ELF-1 (cell line): ENCODE results near the gene RAP2B.
"Not testable (repeated sequence)": the region's sequence is repeated elsewhere in the genome, so short reads cannot be mapped to it uniquely, and the experiment has no call there.

Experiments used
- DNase-seq: peaks from one replicate; pipeline ENCODE4 v3.0.0-alpha.2; 2016; ENCODE audit warnings: low read depth, low spot score

RAP2B gene

DNA sequence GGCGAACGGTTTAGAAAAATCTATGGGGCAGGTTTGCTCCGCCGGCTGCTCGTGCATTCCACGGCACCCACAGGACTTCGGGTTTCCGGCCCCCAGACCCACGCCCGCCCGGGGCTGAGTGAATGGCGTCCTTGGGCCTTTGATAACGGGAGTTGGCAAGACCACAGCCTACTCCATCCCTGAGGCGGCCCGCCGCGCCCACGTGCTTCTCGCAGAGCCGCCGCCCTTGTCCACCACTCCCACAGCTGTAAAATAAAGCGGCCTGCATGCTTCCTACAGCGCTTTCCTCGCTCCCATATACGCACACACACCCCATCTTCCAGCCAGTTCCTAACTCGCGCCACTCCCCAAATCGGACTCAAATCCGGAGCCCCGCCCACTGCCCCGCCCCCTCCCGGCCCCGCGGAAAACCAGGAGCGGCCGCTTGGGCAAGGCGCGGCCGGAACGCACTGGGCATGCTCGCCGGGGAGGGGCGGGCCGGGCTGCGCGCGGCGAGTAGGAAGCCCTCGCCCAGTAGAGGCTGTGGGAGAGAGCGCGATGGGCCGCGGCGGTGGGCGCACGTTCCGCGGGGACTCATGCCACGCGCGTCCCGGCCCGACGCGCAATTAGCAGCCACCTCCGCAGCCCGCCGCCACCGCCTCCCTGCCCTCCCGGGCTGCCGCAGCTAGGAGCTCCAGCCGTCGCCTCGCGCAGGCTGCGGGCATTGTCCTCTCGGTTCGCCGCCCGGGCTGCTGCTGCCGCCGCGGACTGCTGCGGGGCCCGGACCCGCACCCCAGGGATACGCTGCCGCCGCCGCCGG is at the start of gene RAP2B:
RAP2B (plus strand) TSS at position 513 of the 799 bp plus-strand sequence. CDS start 468 bp downstream, outside the sequence.
- peak; percentile 90 for DNase-seq

DNA sequence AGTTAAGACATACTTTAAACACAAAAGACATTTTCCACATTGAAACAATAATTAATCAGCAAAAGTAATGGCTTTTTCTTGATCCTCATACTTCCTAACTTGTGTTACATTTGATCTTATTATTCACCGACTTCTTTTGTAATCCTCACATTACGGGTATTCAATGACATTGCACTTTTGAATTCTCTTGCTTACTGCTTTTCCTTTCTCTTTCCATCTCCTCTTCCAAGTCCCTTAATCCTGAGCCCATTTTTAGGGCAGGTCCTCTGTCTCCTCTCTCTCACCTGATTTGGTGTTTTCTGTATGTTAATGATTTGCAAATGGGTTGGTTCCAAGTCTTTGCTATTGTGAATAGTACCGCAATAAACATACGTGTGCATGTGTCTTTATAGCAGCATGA is 48.5 kb upstream of the RAP2B start:
- no peak for DNase-seq

DNA sequence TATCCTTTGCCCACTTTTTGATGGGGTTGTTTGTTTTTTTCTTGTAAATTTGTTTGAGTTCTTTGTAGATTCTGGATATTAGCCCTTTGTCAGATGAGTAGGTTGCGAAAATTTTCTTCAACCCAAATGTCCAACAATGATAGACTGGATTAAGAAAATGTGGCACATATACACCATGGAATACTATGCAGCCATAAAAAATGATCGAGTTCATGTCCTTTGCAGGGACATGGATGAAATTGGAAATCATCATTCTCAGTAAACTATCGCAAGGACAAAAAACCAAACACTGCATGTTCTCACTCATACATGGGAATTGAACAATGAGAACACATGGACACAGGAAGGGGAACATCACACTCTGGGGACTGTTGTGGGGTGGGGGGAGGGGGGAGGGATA is 47.8 kb upstream of the RAP2B start:
- not testable (repeated sequence) for DNase-seq

DNA sequence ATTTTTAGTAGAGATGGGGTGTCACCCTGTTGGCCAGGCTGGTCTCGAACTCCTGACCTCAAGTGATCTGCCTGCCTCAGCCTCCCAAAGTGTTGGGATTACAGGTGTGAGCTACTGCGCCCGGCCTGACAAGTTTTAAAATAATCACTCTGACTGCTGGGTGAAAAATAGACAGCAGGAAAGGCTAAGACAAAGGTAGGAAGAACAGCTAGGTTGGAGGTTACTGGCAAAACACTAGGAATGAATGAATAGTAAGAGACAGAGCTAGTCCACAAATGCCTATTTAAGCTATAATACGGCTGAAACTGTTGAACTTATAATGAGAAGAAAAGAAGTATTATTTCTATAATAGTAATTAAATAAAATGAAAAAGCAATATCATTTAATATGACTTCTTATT is 46.7 kb upstream of the RAP2B start:
- DNase-seq: no peak

DNA sequence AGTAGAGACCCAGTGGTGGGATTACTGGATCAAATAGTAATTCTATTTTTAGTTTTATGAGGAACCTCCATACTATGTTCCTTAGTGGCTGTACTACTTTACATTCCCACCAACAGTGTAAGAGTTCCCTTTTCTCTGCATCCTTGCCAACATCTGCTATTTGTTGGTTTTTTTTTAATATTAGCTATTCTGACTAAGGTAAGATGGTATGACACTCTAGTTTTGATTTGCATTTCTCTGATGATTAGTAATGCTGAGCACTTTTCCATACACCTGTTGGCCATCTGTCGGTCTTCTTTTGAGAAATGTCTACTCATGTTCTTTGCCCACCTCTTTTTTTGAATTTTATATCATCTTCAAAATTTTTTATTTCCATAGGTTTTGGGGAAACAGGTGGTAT is 34.2 kb upstream of the RAP2B start:
- no peak for DNase-seq

DNA sequence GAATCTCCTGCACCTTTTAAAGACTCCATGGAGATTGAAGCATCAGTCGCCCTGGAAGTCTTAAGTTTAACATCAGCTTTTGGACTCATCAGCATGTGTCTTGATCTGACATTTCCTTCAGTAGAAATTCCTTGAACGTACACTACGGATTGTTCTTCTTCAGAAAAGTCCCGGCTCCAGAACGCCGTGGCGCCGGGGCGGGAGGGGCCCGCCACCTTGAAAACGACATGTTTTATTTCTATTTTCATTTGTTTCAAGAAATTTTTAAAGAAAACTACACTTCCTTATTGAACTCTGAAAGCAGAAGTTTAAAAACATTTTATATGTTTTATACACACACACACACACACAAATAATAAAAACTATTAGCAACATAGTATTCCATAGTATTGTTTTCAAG is 32.6 kb upstream of the RAP2B start:
- no peak for DNase-seq

DNA sequence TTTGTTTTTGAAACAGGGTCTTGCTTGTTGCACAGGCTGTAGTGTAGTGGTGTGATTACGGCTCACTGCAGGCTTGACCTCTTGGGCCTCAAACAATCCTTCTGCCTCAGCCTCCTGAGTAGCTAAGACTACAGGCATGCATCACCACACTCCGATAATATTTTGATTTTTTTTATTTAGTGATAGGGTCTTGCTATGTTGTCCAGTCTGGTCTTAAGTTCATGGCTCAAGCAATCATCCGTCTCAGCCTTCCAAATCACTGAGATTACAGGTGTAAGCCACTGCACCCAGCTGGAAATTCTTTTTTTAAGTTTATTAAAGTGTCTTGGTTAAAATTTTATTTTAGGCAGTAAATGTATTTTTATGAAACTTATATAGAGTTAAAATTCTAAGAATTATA is 32.2 kb upstream of the RAP2B start:
- DNase-seq: no peak

DNA sequence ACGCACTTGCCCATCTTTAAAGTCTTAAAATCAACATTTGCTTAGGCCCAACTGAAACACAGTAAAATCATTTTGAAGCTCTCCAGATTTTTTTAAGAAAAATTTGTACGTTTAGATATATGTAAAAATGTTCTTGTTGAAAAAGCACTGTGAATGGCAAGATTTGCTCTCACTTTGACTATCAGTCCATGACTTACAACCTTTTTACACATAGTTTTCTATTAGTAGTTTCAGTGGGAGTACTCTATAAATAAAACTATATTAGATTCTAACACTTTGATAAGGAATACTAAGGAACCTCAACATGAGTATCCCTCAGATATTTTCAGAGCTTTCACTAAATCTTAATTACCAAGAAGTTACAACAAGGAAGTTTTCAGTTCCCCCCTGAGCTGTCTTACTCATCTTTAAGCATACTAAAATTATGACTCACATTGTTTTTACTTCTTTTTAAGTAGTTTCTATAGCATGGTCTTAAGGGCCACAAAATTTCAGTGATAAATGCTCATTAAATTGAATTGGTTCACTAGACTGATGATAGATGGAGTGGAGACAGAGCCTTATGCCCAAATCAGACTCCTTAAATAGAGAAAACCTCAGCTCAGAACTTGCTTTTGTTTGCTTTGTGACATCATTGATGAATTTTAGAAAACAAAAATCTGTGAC is 31.6 kb upstream of the RAP2B start:
- DNase-seq: no peak

DNA sequence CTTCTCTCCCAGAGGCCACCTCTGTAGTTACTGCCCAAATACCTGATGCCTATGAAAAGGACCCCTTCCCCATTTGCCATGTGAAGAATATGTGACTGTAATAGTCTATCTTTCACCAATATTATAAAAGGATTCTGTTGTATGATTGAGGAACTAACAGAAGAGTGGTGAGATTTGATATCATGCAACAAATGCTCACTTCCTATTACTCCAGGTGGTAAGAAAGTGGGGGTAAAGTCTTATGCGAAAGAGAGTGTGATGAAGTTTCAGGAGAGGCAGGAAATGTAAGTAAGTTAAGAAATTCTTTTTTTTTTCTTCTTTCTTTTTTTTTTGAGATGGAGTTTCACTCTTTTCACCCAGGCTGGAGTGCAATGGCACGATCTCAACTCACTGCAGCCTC is 24.4 kb upstream of the RAP2B start:
- DNase-seq: no peak

DNA sequence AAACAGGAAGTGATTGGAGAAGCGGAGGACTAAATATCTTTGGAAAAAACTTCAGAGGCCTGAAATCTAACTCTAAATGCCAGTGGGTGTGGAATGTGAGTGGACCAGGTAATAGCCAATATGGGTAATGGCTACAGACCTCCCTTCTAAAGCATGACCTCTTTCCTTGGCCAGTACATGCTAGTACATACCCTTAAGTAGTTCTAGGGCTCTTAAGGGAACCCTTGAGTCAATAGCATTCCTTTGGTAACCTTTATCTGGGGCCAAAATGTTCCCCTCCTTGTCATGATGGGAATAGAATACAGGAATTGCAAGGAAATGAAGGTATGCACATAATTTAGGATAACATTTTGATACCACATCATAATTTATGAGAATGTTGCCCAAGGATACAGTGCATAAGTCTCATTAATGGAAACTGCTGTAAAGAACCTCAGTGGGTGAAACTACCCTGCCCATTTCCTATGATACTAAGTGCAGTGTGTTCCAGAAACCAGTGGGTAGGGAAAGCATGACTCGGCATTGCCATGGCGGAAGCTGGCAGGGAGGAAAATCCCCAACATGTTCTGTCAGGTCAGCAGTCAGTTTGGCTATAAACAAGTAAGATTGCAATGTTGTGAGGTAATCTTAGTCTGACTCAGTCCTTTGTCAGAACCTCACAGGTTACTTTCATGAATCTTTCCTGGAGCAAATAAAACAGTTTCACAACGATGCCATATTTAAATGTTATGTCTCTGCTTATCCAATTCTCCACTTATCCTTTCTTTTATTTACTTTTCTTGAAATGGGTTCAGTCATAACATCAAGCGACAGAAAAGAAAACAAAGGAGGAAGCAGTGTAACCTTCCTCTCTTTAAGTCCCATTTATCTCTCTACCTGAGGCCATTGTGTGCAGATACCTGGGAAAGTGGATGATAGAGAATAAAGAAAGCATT is 23.5 kb upstream of the RAP2B start:
- peak; percentile 61 for DNase-seq

DNA sequence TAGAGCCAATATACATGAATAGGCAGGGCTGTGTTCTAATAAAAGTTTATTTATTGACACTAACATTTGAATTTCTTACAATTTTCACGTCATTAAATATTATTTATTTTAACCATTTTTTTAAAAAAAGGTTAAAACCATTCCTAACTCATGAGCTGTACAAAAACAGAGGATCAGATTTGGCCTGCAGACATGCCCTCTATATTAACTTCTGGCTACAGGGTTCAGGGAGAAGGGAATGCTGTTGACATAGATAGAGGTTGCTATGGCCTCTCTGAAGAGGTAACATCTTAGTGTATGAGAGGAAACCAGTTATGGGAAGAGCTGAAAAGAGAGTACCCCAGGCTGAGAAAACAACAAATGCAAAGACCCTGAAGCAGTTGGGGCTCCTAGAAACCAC is 19.1 kb upstream of the RAP2B start:
- no peak for DNase-seq

DNA sequence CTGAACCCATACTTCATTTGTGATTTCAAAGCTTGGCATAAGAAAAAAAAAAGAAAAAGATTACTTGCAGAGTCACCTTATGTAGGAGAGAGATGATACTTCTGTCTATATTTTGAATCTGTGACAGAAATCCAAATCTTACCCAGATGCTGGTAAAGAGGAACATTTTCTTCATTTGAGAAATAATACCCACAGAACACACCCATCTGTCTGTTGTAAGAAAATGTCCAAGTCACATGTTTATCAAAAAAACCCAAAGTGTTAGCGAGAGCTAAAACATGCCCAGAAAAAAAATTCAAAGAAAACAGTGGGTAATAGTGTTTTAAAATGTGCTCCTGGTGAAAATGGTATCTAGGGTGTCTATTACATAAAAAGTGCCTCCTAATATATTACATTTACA is 18.0 kb upstream of the RAP2B start:
- no peak for DNase-seq

DNA sequence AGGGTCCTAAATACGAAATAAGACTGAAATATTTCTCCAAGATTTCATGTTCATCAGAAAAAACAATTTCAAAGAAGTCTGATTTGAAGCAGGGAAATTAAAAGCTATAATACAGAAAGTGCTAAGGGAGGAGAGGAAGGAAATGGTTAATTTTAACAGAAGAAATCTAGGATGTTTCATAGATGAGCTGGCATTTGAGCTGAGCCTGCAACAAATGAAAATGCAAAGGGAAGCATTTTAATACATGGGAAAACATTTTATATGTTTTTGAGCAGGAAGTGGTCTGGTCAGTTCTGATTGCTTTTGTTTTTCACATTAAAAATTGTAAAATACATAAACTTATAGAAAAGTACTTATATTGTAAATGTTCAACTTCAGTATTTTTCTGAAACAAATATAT is 17.2 kb upstream of the RAP2B start:
- DNase-seq: no peak

DNA sequence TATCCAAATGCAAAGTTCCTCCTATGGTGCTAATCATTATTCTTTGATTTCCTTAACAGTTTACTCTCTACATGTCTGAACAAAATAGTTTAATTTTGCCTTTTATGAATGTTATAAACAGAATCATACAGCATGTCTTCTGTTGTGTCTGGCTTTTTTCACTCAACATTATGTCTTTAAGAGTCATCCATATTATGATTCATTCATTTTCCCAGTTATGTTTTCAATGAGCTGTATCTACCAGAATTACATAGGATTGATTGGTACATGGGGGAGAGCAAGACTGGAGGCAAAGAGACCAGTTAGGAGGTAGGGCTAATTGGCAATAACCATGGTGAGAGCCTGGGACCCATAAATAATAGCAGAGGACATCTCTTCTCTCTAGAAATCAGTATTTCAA is 16.6 kb upstream of the RAP2B start:
- no peak for DNase-seq

DNA sequence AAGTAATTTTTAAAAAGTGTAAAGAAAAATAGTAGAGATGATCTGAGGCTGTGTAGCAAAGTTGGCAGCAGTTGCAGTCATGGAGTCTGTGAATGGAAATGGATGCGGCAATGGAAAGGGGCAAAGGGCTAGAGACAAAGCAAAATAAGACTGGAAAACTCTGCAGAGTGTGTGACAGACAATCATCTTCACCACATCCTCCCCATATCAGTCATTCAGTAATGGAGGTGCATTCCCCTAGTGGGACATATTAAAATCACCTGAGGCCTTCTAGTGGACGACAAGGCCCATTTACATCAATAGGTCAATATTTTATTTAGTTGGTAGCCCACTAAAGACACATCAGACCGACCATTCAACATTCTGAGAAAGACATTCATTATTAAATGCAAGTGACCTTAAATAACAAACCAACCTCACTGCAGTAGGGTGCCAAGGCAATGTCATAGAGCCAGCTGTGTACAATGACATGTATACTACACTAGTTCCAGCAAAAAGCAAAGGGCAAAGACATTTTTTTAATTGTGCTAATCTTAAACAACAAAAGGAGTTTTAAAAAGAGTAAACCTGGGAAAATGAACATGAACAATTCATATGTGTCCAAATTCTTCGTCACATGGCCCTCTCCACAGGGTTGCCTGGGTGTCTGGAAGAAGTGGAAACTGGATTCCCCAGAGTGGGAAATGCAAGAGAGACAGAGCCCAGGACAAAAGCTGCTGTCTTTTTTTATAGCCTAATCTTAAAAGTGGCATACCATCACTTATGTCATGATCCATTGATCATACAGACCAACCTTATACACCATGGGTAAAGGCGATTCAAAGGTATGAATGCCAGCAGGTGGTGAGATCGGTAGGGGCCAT is 15.6 kb upstream of the RAP2B start:
- no peak for DNase-seq

DNA sequence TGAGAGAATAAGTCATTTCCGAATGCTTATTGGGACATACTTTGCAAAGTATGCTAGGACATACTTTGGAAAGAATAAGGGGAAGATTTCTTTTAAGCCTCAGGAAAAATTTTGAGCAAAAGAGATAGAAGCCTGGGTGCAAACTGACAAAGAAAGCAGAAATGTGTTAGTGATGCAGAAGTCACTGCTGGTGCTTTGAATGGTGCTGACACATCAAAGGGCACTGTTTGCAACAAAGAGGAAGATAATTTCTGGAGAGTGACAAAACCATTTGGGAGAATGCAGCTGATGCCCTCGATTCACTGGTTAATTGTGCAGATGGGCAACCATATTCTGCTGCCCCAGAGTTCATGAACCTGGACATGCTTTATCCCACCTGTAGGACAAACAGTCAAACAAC is 11.0 kb upstream of the RAP2B start:
- DNase-seq: no peak

DNA sequence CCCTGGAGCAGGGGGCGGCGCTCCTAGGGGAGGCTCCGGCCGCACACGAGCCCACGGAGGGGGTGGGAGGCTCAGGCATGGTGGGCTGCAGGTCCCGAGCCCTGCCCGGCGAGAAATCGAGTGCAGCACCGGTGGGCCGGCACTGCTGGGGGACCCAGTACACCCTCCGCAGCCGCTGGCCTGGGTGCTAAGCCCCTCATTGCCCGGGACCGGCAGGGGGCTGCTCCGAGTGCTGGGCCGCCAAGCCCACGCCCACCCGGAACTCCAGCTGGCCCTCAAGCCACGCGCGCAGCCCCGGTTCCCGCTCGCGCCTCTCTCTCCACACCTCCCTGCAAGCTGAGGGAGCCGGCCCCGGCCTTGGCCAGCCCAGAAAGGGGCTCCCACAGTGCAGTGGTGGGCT is 6.2 kb upstream of the RAP2B start:
- DNase-seq: not testable (repeated sequence)

DNA sequence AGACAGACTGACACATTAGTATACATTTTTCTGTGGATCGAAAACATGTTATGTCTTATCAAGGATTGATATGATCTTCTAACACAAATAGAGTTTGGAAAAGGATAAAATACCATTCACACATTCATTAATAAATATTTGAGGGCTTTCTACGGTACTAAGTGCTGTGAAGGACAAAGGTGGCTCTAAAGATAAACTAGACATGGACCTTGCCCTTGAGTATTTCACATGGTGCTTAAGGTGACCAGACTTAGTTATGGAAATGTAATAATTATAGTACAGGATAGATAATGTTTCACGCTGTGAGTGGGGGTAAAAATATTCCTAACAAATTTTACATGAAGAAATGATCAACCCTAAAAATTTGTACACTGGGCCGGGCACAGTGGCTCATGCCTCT is 3.8 kb upstream of the RAP2B start:
- no peak for DNase-seq

DNA sequence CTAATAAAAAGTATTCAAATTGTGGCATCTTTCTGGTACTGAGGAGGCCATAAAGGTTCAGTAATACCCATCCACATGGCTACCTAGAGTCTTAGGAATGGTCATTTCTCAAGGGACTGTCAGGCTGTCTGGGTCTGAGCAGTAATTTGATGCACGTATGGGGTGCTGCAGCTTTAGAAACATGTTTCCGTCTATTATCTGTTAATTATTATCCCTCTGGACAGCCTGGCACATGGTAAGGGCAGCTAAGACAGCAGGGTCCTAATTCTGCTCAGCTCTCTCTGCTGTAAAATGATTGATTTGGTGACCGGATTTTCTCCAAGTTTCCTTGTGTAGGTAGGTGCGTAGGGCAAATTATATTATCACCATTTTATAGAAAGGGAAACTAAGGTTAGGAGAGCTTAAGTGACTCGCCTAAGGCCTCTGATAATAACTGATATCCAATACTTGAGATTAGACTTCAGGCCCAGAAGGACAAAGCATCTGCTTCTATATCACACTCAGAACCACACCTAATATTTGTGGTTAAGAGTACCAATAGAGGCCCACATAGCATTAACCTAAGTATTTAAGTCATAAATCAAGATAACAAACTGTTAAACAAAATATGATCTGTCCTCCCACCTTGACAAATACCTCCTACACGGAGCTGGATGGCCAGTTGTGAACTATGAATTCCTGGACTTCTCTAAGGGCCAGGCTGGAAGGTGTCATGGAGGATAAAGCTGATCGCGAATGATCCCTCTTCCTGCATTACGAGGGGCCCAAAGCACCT is 2.9 kb upstream of the RAP2B start:
- DNase-seq: no peak

DNA sequence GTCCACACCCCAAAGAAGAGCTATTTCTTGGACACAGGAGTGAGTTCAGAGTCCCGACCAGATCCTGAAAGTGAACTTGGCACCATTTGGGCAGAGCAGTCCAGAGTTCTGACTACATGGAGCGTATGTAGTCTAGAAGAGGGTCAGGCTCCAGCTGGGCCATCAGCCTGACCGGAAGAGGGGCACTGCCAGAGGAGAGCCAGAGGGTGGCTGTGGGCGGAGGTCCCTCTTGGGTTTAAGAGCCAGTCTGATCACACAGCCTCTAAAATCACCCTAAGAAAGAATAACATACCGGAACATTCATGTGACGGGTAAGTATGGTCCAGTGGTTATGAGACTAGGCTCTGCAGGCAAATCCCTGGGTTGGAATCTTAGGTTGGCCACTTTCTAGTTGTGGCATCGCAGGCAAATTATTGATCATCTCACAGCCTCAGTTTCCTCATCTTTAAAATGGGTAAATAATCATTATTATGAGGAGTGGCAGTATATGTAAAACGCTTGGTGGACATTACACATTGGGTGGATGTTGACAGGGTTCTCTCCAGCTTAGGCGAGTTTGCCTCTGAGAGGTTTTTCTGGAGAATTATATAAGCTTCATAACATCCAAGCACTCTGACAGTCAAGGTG is 2.1 kb upstream of the RAP2B start:
- no peak for DNase-seq
